Neural progenitor cell (in vitro differentiated cells): Measurements from ENCODE around the gene CELF5. TPM values are rescaled to one million over a fixed set of nuclear protein-coding genes. Genes with fewer than 3 reads are reported as not detected.

Experiments used
- DNase-seq: peaks from one replicate; pipeline ENCODE4 v3.0.0-alpha.2; 2016; ENCODE audit warnings: low spot score
- H2AFZ ChIP-seq: fragments of 200-600 bp; sonication (generic); replicated peaks from 2 replicates; pipeline ENCODE4 v1.6.1; 2016; ENCODE audit warnings: antibody characterized with exemption
- H3F3A ChIP-seq: fragments of 200-600 bp; sonication (generic); 2 replicates; pipeline ENCODE4 v1.6.1; 2016; ENCODE audit warnings: antibody characterized with exemption, low read depth
- H3K27ac ChIP-seq: fragments of 200-600 bp; sonication (generic); 2 replicates; pipeline ENCODE4 v1.5.1; 2016; ENCODE audit warnings: mild to moderate bottlenecking
- H3K27me3 ChIP-seq: fragments of 200-600 bp; sonication (generic); 2 replicates; pipeline ENCODE4 v1.6.1; 2016; ENCODE audit warnings: mild to moderate bottlenecking, moderate library complexity
- H3K36me3 ChIP-seq: fragments of 200-600 bp; sonication (generic); 2 replicates; pipeline ENCODE4 v1.5.1; 2016
- H3K4me1 ChIP-seq: fragments of 200-600 bp; sonication (generic); 2 replicates; pipeline ENCODE4 v1.6.1; 2016; ENCODE audit warnings: mixed run types
- H3K4me2 ChIP-seq: fragments of 200-600 bp; sonication (generic); 2 replicates; pipeline ENCODE4 v1.6.1; 2016
- H3K4me3 ChIP-seq: fragments of 200-600 bp; sonication (generic); 2 replicates; pipeline ENCODE4 v1.5.1; 2016
- H3K79me2 ChIP-seq: fragments of 200-600 bp; sonication (generic); 2 replicates; pipeline ENCODE4 v1.6.1; 2016; ENCODE audit warnings: low read depth
- H3K9ac ChIP-seq: fragments of 200-600 bp; sonication (generic); 2 replicates; pipeline ENCODE4 v1.6.1; 2016
- H3K9me3 ChIP-seq: fragments of 200-600 bp; sonication (generic); 2 replicates; pipeline ENCODE4 v1.5.1; 2016; ENCODE audit warnings: low read depth
- H4K20me1 ChIP-seq: fragments of 200-600 bp; sonication (generic); 2 replicates; pipeline ENCODE4 v1.6.1; 2016; ENCODE audit warnings: low read depth
- H3K27ac Mint-ChIP-seq: 3 replicates; pipeline ENCODE4 v1.8.0; 2021; ENCODE audit warnings: mixed read lengths
- H3K27me3 Mint-ChIP-seq: 2 replicates; pipeline ENCODE4 v1.8.0; 2022; ENCODE audit warnings: low read depth, mild to moderate bottlenecking, inconsistent platforms, moderate library complexity, mixed read lengths; ENCODE audit not compliant: insufficient read depth
- H3K36me3 Mint-ChIP-seq: 3 replicates; pipeline ENCODE4 v1.8.0; 2021; ENCODE audit warnings: mixed read lengths
- H3K4me1 Mint-ChIP-seq: 3 replicates; pipeline ENCODE4 v1.8.0; 2021; ENCODE audit warnings: mixed read lengths
- H3K4me3 Mint-ChIP-seq: 3 replicates; pipeline ENCODE4 v1.8.0; 2021; ENCODE audit warnings: mild to moderate bottlenecking, moderate library complexity, mixed read lengths
- H3K9me3 Mint-ChIP-seq: 3 replicates; pipeline ENCODE4 v1.8.0; 2020; ENCODE audit warnings: mixed read lengths
- CTCF ChIP-seq: fragments of 200-600 bp; sonication (generic); IDR thresholded peaks from 2 replicates; pipeline ENCODE4 v1.5.1; 2017; ENCODE audit warnings: antibody characterized with exemption, mild to moderate bottlenecking
- EZH2 ChIP-seq: fragments of 200-600 bp; sonication (generic); IDR thresholded peaks from 2 replicates; pipeline ENCODE4 v1.6.1; 2017; ENCODE audit warnings: antibody characterized with exemption, mild to moderate bottlenecking, moderate library complexity
- EZH2phosphoT487 ChIP-seq: fragments of 200-600 bp; sonication (generic); IDR thresholded peaks from 2 replicates; pipeline ENCODE4 v1.6.1; 2017; ENCODE audit warnings: antibody characterized with exemption
- total RNA-seq: library from RNA; depleted of rRNA; stranded (reverse); fragments of >200 nt; gene quantifications from 2 replicates; pipeline ENCODE4 v1.2.3, GENCODE V29; 2015; ENCODE audit warnings: low replicate concordance

CELF5 gene
- total RNA-seq, 1 donor from 2014 or later = 7.9 TPM

GRCh38 chr19:3204646-3205275, 19.7 kb upstream of the CELF5 start:
- no peak overlapping the region for H3K4me2 ChIP-seq
- H3K4me1 ChIP-seq = no peaks in the 10 kb centered on the region
- Mint-ChIP-seq H3K36me3 (peaks cover 4% of the 10 kb centered on the region), H3K4me3 (no peak overlapping the region), H3K4me1 (no peaks in the 10 kb centered on the region), H3K27me3 (peaks cover 2% of the 10 kb centered on the region), H3K9me3 (no peaks in the 10 kb centered on the region), H3K27ac (no peak overlapping the region)
- no peaks in the 10 kb centered on the region for H3K27me3 ChIP-seq
- H3K9me3 ChIP-seq = no peaks in the 10 kb centered on the region
- no peaks in the 10 kb centered on the region for H3F3A ChIP-seq
- H2AFZ ChIP-seq = no peak overlapping the region
- H3K4me3 ChIP-seq = no peak overlapping the region
- no peak overlapping the region for H3K9ac ChIP-seq
- DNase-seq = no peak
- H3K79me2 ChIP-seq = no peaks in the 10 kb centered on the region
- H4K20me1 ChIP-seq = peaks cover 5% of the 10 kb centered on the region
- TF ChIP-seq EZH2 (no peak), EZH2phosphoT487 (no peak)
- no peaks in the 10 kb centered on the region for H3K36me3 ChIP-seq
- H3K27ac ChIP-seq = no peak overlapping the region

- no peak for DNase-seq
- TF ChIP-seq CTCF = no peak
- TF ChIP-seq EZH2phosphoT487 = no peak
- no peak for TF ChIP-seq EZH2
- Mint-ChIP-seq H3K27me3 (peaks cover 2% of the 10 kb centered on the region), H3K4me1 (no peaks in the 10 kb centered on the region), H3K4me3 (no peak overlapping the region), H3K27ac (no peak overlapping the region), H3K36me3 (peaks cover 4% of the 10 kb centered on the region), H3K9me3 (no peaks in the 10 kb centered on the region)
- H3K4me2 ChIP-seq = no peak overlapping the region
- no peaks in the 10 kb centered on the region for H3K27me3 ChIP-seq
- H2AFZ ChIP-seq = no peak overlapping the region
- H3K36me3 ChIP-seq = no peaks in the 10 kb centered on the region
- no peaks in the 10 kb centered on the region for H3K4me1 ChIP-seq
- no peak overlapping the region for H3K27ac ChIP-seq
- H3K9me3 ChIP-seq = no peaks in the 10 kb centered on the region
- H4K20me1 ChIP-seq = peaks cover 11% of the 10 kb centered on the region
- no peaks in the 10 kb centered on the region for H3F3A ChIP-seq
- no peak overlapping the region for H3K9ac ChIP-seq
- no peaks in the 10 kb centered on the region for H3K79me2 ChIP-seq
- H3K4me3 ChIP-seq = no peak overlapping the region
Measured at GRCh38 chr19:3206216-3206953, 18.1 kb upstream of the CELF5 start.

GRCh38 chr19:3207461-3208242, 16.8 kb upstream of the CELF5 start:
- Histone ChIP-seq H3K9me3 (no peaks in the 10 kb centered on the region), H3K4me2 (no peak overlapping the region), H3K79me2 (no peaks in the 10 kb centered on the region), H3K4me1 (no peaks in the 10 kb centered on the region), H3K36me3 (no peaks in the 10 kb centered on the region), H3K27me3 (no peaks in the 10 kb centered on the region), H3K4me3 (no peak overlapping the region), H3K27ac (no peak overlapping the region), H4K20me1 (peaks cover 11% of the 10 kb centered on the region), H2AFZ (no peak overlapping the region), H3F3A (no peaks in the 10 kb centered on the region), H3K9ac (no peak overlapping the region)
- H3K27me3 Mint-ChIP-seq = peaks cover 4% of the 10 kb centered on the region
- no peak for TF ChIP-seq EZH2
- H3K4me1 Mint-ChIP-seq = no peaks in the 10 kb centered on the region
- H3K27ac Mint-ChIP-seq = no peak overlapping the region
- DNase-seq = no peak
- H3K4me3 Mint-ChIP-seq = no peak overlapping the region
- H3K9me3 Mint-ChIP-seq = no peaks in the 10 kb centered on the region
- H3K36me3 Mint-ChIP-seq = peaks cover 4% of the 10 kb centered on the region

- peaks cover 4% of the 10 kb centered on the region for H3K36me3 Mint-ChIP-seq
- no peaks in the 10 kb centered on the region for H3F3A ChIP-seq
- H3K4me3 ChIP-seq = no peak overlapping the region
- no peak for TF ChIP-seq EZH2phosphoT487
- TF ChIP-seq EZH2 = no peak
- no peak for TF ChIP-seq CTCF
- H3K36me3 ChIP-seq = no peaks in the 10 kb centered on the region
- DNase-seq = no peak
- no peak overlapping the region for H2AFZ ChIP-seq
- no peaks in the 10 kb centered on the region for H3K9me3 ChIP-seq
- no peaks in the 10 kb centered on the region for H3K9me3 Mint-ChIP-seq
- peaks cover 4% of the 10 kb centered on the region for H3K27me3 Mint-ChIP-seq
- H3K27me3 ChIP-seq = no peaks in the 10 kb centered on the region
- H3K27ac Mint-ChIP-seq = no peak overlapping the region
- no peak overlapping the region for H3K4me2 ChIP-seq
- H3K79me2 ChIP-seq = no peaks in the 10 kb centered on the region
- peaks cover 11% of the 10 kb centered on the region for H4K20me1 ChIP-seq
- no peak overlapping the region for H3K27ac ChIP-seq
- H3K4me3 Mint-ChIP-seq = no peak overlapping the region
- no peaks in the 10 kb centered on the region for H3K4me1 ChIP-seq
- no peak overlapping the region for H3K9ac ChIP-seq
- no peaks in the 10 kb centered on the region for H3K4me1 Mint-ChIP-seq
Measured at GRCh38 chr19:3208317-3209207, 15.9 kb upstream of the CELF5 start.
